CD14-positive monocyte (primary cell): ENCODE results near the gene ADAT3. TPM values are rescaled to one million over a fixed set of nuclear protein-coding genes. Genes with fewer than 3 reads are reported as not detected.

Experiments used
- DNase-seq, 3 donors: peaks; one replicate each; pipeline ENCODE4 v3.0.0-alpha.2; 2011 to 2022
- H2AFZ ChIP-seq: 2 replicates; pipeline ENCODE4 v1.6.0; 2012; ENCODE audit warnings: mild to moderate bottlenecking, low read depth, low read length, inconsistent platforms; ENCODE audit not compliant: insufficient read depth, poor library complexity, severe bottlenecking
- H3K27ac ChIP-seq, 2 donors: 1 replicate in 1 of 2; 2 replicates in 1 of 2; pipeline ENCODE4 v1.5.1; 2012 to 2013; ENCODE audit warnings: low read length in 2 of 2, control low read depth in 1 of 2, inconsistent platforms in 1 of 2, low read depth in 1 of 2, mild to moderate bottlenecking in 1 of 2
- H3K27me3 ChIP-seq, 2 donors: one replicate each; pipeline versions ENCODE4 v1.6.0 to v1.6.1; 2011 to 2013; ENCODE audit warnings: low read length in 2 of 2; ENCODE audit not compliant: control insufficient read depth in 2 of 2, insufficient read depth in 2 of 2
- H3K36me3 ChIP-seq, 2 donors: replicated peaks in 1 of 2; 1 replicate in 1 of 2; 2 replicates in 1 of 2; pipeline versions ENCODE4 v1.5.1 to v1.6.1; 2012 to 2013; ENCODE audit warnings: low read length in 2 of 2, control low read depth in 1 of 2, inconsistent platforms in 1 of 2, mild to moderate bottlenecking in 1 of 2; ENCODE audit not compliant: insufficient read depth in 2 of 2, control insufficient read depth in 1 of 2
- H3K4me1 ChIP-seq, 2 donors: 1 replicate in 1 of 2; 2 replicates in 1 of 2; pipeline versions ENCODE4 v1.5.1 to v1.6.1; 2012 to 2013; ENCODE audit warnings: low read length in 2 of 2, control low read depth in 1 of 2, inconsistent platforms in 1 of 2, mild to moderate bottlenecking in 1 of 2, moderate library complexity in 1 of 2; ENCODE audit not compliant: insufficient read depth in 2 of 2, control insufficient read depth in 1 of 2
- H3K4me2 ChIP-seq: replicated peaks from 2 replicates; pipeline ENCODE3; 2012; ENCODE audit warnings: low read length, moderate library complexity, mild to moderate bottlenecking; ENCODE audit not compliant: poor library complexity, severe bottlenecking; ENCODE audit errors: extremely low read depth
- H3K4me3 ChIP-seq, 3 experiments: fragments of 200-600 bp in 1 of 3; sonication (generic) in 1 of 3; replicated peaks in 1 of 3; 1 replicate in 2 of 3; 2 replicates in 1 of 3; pipeline ENCODE4 v1.5.1; 2011 to 2013; ENCODE audit warnings: low read length in 3 of 3, mild to moderate bottlenecking in 3 of 3, control low read depth in 2 of 3, low read depth in 2 of 3, inconsistent platforms in 1 of 3, moderate library complexity in 1 of 3
- H3K79me2 ChIP-seq: 2 replicates; pipeline ENCODE4 v1.6.0; 2012; ENCODE audit warnings: mild to moderate bottlenecking, control low read depth, inconsistent platforms, low read length, moderate library complexity; ENCODE audit not compliant: insufficient read depth
- H3K9ac ChIP-seq: 2 replicates; pipeline ENCODE4 v1.6.0; 2017; ENCODE audit warnings: low read length, mild to moderate bottlenecking; ENCODE audit not compliant: insufficient read depth, poor library complexity, severe bottlenecking
- H3K9me3 ChIP-seq, 2 donors: replicated peaks in 1 of 2; 1 replicate in 1 of 2; 2 replicates in 1 of 2; pipeline versions ENCODE4 v1.5.1 to v1.6.1; 2012 to 2013; ENCODE audit warnings: low read length in 2 of 2, control low read depth in 1 of 2; ENCODE audit not compliant: control insufficient read depth in 1 of 2, insufficient read depth in 1 of 2
- H4K20me1 ChIP-seq: 2 replicates; pipeline ENCODE4 v1.6.0; 2012; ENCODE audit warnings: mild to moderate bottlenecking, low read length, control low read depth, moderate library complexity; ENCODE audit not compliant: insufficient read depth
- H3K27ac Mint-ChIP-seq, 7 donors: one replicate each; pipeline ENCODE4 v1.8.0; 2020; ENCODE audit warnings: mild to moderate bottlenecking in 7 of 7, mixed read lengths in 7 of 7, moderate library complexity in 6 of 7, inconsistent platforms in 2 of 7
- H3K27me3 Mint-ChIP-seq, 3 donors: one replicate each; pipeline ENCODE4 v1.8.0; 2021 to 2022; ENCODE audit warnings: low read depth in 3 of 3, mild to moderate bottlenecking in 3 of 3, mixed read lengths in 3 of 3, moderate library complexity in 3 of 3, inconsistent platforms in 1 of 3
- H3K36me3 Mint-ChIP-seq, 2 donors: one replicate each; pipeline ENCODE4 v1.8.0; 2020; ENCODE audit warnings: mixed read lengths in 2 of 2, inconsistent platforms in 1 of 2, mild to moderate bottlenecking in 1 of 2
- H3K4me1 Mint-ChIP-seq: one replicate; pipeline ENCODE4 v1.8.0; 2020; ENCODE audit warnings: mild to moderate bottlenecking, mixed read lengths
- H3K4me3 Mint-ChIP-seq, 2 donors: one replicate each; pipeline ENCODE4 v1.8.0; 2020; ENCODE audit warnings: mild to moderate bottlenecking in 2 of 2, mixed read lengths in 2 of 2, moderate library complexity in 1 of 2
- H3K9me3 Mint-ChIP-seq, 7 donors: one replicate each; pipeline ENCODE4 v1.8.0; 2020 to 2022; ENCODE audit warnings: mixed read lengths in 7 of 7, mild to moderate bottlenecking in 6 of 7, moderate library complexity in 6 of 7, inconsistent platforms in 2 of 7
- CTCF ChIP-seq: fragments of 200-600 bp; IDR thresholded peaks from one replicate; pipeline ENCODE4 v1.8.0; 2022; ENCODE audit warnings: antibody characterized with exemption, mild to moderate bottlenecking
- WGBS: methylation state at CpG from one replicate; pipeline ENCODE4 v1.1.5; 2013; ENCODE audit warnings: missing lambda C conversion rate; ENCODE audit not compliant: insufficient coverage; 5-methylcytosine and 5-hydroxymethylcytosine counted together
- intact Hi-C, 2 donors: fragments of 100-400 bp; cut with micrococcal nuclease; formaldehyde crosslinking; loops; one replicate each; pipeline versions ENCODE4 v1.15.0 to v1.15.1; 2023
- polyA plus RNA-seq, 3 donors: library from polyadenylated mRNA; depleted of rRNA in 1 of 3; unstranded in 2 of 3; stranded (reverse) in 1 of 3; fragments of 300-500 nt in 2 of 3; fragments of >200 nt in 1 of 3; fragmentation: Illumina TruSeq in 2 of 3; gene quantifications; 1 replicate in 2 of 3; 2 replicates in 1 of 3; pipeline ENCODE4 v1.2.3, GENCODE V29; 2012 to 2021

The ADAT3 gene
- polyA plus RNA-seq, 3 donors = 2.7 to 3.2 (median 3.1) TPM

DNA sequence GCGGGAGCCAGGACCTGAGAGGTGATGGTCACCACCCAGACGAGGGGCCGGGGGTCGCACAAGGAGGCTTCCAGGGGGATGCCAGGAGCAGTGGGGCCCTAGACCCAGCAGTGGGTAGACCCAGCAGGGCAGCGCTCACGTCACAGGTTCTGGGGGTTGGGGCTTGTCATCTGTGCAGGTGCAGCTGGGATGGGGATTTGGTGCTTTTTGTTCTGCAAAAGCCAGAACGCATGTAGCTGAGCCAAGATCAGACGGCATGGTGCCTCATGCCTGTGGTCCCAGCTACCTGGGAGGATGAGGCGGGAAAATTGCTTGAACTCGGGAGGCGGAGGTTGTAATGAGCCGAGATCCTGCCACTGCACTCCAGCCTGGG is 50.9 kb downstream of the ADAT3 start:
- H3K4me1 ChIP-seq = peaks cover 0 to 11% of the 10 kb centered on the region in 2 donors
- peaks cover 14 to 46% of the 10 kb centered on the region in 2 donors for H3K36me3 Mint-ChIP-seq
- peaks cover 35 to 48% of the 10 kb centered on the region in 2 donors for H3K36me3 ChIP-seq
- H3K27ac Mint-ChIP-seq = no peak overlapping the region
- H4K20me1 ChIP-seq = peaks cover 99% of the 10 kb centered on the region
- intact Hi-C loops = no loop called here
- H3K79me2 ChIP-seq = peaks cover 93% of the 10 kb centered on the region
- WGBS = 97% methylated on average over 11 of the region's 12 CpGs
- H3K27ac ChIP-seq = no peak overlapping the region
- no peaks in the 10 kb centered on the region for H3K9me3 Mint-ChIP-seq
- no peak overlapping the region for H2AFZ ChIP-seq
- no peaks in the 10 kb centered on the region for H3K9me3 ChIP-seq
- H3K4me3 Mint-ChIP-seq = no peak overlapping the region
- no peak overlapping the region for H3K4me3 ChIP-seq
- H3K4me1 Mint-ChIP-seq = peaks cover 4% of the 10 kb centered on the region
- H3K27me3 ChIP-seq = no peaks in the 10 kb centered on the region
- DNase-seq = no peak
- H3K27me3 Mint-ChIP-seq = no peaks in the 10 kb centered on the region
- no peak overlapping the region for H3K9ac ChIP-seq
- TF ChIP-seq CTCF = no peak
- H3K4me2 ChIP-seq = no peak overlapping the region

GRCh38 chr19:1956868-1957492 is 51.8 kb downstream of the ADAT3 start:
- Histone ChIP-seq H2AFZ (no peak overlapping the region), H3K36me3 (peaks cover 37 to 52% of the 10 kb centered on the region in 2 donors), H3K79me2 (peaks cover 93% of the 10 kb centered on the region), H3K4me2 (no peak overlapping the region), H3K9me3 (no peaks in the 10 kb centered on the region), H4K20me1 (peaks cover 99% of the 10 kb centered on the region), H3K9ac (no peak overlapping the region), H3K4me3 (no peak overlapping the region), H3K27ac (no peak overlapping the region), H3K4me1 (peaks cover 0 to 2% of the 10 kb centered on the region in 2 donors), H3K27me3 (no peaks in the 10 kb centered on the region)
- H3K4me3 Mint-ChIP-seq = no peak overlapping the region
- no peaks in the 10 kb centered on the region for H3K27me3 Mint-ChIP-seq
- no peak for TF ChIP-seq CTCF
- DNase-seq = no peak
- H3K9me3 Mint-ChIP-seq = no peaks in the 10 kb centered on the region
- no peak overlapping the region for H3K27ac Mint-ChIP-seq
- intact Hi-C loops = no loop called here
- 94% methylated on average over 15 of the region's 28 CpGs for WGBS
- H3K4me1 Mint-ChIP-seq = peaks cover 1% of the 10 kb centered on the region
- H3K36me3 Mint-ChIP-seq = peaks cover 15 to 42% of the 10 kb centered on the region in 2 donors
